ENCODE data around the gene DAND5.
"Not testable (repeated sequence)": the region's sequence is repeated elsewhere in the genome, so short reads cannot be mapped to it uniquely, and the experiment has no call there.

Gene DAND5

DNA sequence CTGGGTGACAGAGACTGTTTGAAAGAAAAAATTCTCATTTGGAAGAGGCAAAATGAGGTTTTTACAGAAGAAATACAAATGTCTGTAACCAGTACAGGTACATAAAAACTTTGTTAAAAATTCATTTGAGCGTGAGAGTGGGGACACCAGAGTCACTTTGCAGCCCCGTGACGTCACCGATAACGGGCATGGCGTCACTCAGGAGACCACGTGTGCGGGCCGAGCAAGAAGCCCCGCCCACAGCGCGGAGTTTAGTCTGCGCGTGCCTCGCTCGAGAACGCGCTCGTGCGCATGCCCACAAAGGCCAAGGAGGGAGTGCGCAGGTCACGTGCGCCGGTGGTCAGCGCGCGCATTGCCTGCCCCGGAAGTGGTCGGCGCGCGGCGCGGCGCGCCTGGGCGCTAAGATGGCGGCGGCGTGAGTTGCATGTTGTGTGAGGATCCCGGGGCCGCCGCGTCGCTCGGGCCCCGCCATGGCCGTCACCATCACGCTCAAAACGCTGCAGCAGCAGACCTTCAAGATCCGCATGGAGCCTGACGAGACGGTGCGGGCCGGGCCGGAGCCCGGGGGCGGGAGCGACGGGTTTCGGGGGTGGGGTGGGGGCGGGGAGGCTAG, 23.8 kb upstream of the DAND5 start, which contains the start of gene RAD23A:
RAD23A (plus strand) TSS at position 384 of the 613 bp plus-strand sequence; CDS start at position 471, 87 bp downstream.
- peak; percentile 97 for DNase-seq (ENCODE audit: low read depth)

- no peak for DNase-seq (ENCODE audit: low read depth)
Observed at GRCh38 chr19:12946092-12946721, 23.2 kb upstream of the DAND5 start.

DNA sequence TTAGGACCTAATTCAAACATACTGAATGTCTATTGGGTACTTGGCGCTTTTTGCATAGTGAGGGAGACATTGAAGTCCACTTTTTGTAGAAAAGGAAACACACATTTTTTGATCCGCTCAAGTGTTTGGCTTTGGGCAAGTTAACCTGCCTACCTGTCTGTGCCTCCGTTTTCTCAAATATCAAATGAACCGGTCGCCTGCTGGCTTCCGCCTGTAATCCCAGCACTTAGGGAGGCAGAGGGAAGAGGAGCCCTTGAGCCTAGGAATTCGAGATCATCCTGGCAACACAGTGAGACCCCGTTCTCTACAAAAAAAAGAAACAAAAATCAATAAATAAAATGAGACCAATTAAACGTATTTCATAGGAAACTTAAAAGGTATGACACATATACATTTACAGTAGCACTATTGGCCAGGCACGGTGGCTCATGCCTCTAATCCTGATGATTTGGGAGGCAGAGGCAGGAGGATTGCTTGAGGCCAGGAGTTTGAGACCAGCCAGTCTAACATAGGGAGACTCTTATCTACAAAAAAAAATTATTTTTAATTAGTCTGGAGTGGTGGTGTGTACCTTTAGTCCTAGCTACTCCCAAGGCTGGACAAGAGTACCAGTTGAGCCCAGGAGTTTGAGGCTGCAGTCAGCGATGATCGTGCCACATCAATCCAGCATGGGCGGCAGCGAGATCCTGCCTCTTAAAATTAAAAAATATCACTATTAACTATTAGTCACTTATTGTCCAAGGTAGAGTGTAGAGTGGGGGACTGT, 22.5 kb upstream of the DAND5 start:
- no peak for DNase-seq (ENCODE audit: low read depth)

DNA sequence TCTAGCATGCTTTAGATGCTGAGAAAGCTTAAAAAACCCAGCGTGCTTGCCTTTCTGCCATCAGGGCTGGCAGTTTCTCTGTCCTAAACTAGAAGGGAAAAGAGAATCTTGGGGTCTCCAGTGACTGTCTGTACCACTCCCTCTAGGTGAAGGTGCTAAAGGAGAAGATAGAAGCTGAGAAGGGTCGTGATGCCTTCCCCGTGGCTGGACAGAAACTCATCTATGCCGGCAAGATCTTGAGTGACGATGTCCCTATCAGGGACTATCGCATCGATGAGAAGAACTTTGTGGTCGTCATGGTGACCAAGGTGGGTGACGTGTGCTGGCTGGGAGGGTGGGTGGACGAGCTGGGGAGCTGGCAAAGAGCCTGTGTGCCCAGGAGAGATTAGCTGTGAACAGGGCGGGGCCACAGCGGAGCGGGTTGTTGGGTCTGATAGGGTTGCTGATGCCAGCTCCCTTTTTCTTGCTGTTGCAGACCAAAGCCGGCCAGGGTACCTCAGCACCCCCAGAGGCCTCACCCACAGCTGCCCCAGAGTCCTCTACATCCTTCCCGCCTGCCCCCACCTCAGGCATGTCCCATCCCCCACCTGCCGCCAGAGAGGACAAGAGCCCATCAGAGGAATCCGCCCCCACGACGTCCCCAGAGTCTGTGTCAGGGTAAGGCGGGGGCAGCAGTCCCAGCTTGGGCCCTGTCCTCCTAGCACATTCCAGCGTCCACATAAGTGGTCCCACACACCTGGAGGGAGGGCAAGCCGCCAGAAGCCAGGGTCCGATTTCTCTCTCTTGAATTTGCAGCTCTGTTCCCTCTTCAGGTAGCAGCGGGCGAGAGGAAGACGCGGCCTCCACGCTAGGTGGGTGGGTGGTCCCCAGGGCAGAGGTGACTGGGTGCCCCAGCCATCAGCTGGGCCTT, 21.4 kb upstream of the DAND5 start:
- no peak for DNase-seq (ENCODE audit: low read depth)

DNA sequence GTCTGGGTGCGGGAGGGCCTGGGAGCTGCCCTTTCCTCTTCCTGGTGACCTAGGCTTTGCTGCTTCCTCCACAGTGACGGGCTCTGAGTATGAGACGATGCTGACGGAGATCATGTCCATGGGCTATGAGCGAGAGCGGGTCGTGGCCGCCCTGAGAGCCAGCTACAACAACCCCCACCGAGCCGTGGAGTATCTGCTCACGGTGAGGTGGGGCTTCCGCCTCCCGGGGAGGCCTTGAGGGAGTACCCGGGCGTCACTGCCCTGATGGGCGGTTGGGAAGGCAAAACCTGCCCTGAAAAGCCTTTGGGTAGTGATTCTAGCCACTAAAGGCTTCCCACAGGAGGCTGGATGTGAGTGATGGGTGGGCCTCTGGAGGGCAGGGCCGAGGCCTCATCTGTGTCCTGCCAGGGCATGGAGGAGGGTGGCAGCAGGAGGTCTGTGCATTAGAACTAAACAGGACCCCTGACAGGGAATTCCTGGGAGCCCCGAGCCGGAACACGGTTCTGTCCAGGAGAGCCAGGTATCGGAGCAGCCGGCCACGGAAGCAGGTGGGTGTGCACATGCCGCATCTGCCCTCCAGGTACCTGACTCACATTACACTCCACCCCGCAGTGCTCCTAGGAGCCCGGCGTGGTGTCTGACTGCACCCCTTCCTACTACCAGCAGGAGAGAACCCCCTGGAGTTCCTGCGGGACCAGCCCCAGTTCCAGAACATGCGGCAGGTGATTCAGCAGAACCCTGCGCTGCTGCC, 20.6 kb upstream of the DAND5 start:
- DNase-seq (ENCODE audit: low read depth) = no peak

DNA sequence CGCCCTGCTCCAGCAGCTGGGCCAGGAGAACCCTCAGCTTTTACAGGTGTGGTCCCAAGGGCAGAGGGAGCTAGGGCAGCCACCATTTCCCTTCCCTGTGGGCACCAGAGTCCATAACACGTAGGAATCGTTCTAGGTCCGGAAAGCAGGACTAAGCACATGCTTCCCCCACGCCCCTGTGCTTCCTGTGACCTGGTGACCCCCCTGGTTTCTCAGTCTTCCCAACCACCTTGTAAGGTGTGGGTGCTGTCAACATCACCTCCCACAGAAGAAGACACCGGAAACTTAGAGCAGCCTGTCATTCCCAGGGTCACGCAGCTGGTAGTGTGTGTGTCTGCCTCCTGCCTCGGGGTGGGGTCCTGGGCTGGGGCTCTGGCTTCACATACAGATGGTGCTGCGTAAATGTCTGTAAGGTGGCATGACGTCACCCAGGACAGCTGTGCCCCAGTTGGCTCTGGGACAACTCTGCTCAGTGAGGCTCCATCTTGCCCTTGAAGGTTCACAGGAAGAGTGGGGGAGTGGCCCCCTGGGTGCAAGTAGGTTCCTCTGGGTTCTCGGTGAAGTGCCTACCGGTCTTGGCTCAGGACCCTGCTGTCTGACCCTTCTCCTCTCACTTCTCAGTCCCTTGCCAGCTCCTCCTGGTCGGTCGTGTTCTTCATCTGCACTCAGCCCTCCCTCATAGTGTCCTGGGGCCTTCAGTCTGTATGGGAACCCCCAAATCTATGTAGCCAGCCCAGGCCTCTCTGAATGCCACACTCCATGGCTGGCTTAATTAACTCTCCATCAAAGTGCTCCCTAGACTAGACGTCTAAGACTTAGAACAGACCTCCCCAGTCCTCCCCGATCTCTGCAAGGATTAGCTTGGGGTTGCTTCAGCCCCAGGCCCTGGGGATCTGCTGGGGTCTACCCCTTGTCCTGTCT, 19.8 kb upstream of the DAND5 start:
- no peak for DNase-seq (ENCODE audit: low read depth)

DNA sequence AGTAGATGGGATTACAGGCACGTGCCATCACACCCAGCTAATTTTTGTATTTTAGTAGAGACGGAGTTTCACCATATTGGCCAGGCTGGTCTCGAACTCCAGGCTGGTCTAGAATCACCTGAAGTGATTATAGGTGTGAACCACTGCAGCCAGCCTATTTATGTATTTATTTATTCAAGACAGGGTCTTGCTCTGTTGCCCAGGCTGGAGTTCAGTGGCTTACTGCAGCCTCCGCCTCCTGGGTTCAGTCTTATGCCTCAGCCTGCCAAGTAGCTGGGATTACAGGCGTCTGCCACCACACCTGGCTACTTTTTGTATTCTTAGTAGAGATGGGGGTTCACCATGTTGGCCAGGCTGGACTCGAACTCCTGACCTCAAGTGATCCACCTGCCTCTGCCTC, 17.3 kb upstream of the DAND5 start:
- DNase-seq (ENCODE audit: low read depth) = not testable (repeated sequence)

GRCh38 chr19:12952488-12953137, 16.8 kb upstream of the DAND5 start:
- DNase-seq (ENCODE audit: low read depth) = no peak

DNA sequence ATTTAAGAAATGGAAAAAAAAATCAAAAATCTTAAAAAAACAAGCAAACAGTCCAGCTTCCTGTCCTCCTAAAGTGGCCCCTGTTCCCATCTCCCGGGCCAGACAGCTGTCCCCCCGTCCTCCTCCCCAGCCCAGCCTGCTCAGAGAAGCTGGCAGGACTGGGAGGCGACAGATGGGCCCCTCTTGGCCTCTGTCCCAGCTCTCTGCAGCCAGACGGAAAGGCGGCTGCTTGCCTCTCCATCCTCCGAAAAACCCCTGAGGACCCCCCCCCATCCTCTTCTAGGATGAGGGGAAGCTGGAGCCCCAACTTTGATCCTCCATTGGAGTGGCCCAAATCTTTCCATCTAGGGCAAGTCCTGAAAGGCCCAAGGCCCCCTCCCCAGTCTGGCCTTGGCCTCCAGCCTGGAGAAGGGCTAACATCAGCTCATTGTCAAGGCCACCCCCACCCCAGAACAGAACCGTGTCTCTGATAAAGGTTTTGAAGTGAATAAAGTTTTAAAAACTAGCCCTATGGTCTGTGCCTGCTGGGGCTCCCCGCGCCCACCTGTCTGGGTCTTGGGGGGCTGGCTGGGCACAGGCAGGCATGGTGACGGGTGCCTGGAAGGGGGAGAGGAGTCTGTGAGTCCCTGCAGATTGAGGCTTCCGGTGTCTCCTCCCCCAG, 16.1 kb upstream of the DAND5 start:
- no peak for DNase-seq (ENCODE audit: low read depth)

DNA sequence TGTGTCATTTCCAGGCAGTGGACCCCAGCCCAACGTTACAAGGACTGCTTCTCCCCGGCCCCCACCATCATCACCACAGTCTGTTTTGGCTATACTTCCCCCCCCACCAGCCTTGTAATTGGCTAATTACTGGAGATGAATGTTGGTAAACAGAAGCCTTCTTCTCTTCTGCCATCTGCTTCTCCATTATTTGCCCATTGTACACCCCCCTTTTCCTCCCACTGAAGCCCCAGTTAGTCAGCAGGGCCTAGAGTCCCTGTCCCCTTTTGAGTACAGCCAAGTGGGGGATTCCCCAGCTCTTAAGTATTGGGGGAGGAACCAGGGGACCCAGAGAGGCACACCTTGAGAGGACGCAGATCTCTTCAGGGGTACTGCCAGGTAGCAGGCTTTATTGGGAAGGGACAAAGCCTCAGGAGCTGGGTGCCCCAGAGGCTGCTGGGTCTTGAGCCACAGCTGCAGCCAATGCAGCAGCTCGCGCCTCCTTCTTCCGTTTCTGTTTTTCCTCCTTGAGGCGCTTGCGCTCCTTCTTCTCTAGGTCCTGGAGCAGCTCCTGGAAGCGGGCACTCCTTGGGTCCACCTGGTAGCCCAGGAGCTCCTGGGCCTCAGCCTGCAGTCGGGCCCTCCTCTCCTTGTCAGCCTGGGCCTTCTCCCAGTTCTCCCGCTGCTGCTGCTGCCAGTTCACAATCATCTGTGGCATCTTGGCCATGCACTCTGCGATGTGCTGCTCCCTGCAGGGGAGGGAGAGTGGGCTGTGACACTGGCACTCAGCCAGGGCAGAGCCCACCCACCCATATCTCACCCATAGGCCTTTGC, 15.4 kb upstream of the DAND5 start:
- no peak for DNase-seq (ENCODE audit: low read depth)

DNA sequence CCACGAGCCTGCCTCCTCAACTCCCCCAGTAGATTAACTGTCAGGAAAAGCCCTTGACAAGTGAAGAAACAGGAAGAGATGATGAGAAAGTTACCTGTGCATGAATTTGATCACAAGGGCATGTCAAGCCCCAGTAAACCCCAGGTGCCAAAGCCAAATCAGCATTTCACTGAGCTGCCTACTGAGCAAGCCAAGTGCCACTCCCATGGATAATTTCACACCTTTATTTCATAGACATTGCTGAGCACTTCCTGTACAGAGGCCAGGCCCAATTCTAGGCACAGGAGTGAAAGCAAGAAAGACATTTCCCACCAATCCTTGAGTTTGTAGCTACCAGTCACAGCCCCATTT, 14.8 kb upstream of the DAND5 start:
- no peak for DNase-seq (ENCODE audit: low read depth)

GRCh38 chr19:12955575-12955974, 13.8 kb upstream of the DAND5 start:
- DNase-seq (ENCODE audit: low read depth) = not testable (repeated sequence)

- DNase-seq (ENCODE audit: low read depth) = no peak
Observed at GRCh38 chr19:12955996-12956395, 13.4 kb upstream of the DAND5 start.

DNA sequence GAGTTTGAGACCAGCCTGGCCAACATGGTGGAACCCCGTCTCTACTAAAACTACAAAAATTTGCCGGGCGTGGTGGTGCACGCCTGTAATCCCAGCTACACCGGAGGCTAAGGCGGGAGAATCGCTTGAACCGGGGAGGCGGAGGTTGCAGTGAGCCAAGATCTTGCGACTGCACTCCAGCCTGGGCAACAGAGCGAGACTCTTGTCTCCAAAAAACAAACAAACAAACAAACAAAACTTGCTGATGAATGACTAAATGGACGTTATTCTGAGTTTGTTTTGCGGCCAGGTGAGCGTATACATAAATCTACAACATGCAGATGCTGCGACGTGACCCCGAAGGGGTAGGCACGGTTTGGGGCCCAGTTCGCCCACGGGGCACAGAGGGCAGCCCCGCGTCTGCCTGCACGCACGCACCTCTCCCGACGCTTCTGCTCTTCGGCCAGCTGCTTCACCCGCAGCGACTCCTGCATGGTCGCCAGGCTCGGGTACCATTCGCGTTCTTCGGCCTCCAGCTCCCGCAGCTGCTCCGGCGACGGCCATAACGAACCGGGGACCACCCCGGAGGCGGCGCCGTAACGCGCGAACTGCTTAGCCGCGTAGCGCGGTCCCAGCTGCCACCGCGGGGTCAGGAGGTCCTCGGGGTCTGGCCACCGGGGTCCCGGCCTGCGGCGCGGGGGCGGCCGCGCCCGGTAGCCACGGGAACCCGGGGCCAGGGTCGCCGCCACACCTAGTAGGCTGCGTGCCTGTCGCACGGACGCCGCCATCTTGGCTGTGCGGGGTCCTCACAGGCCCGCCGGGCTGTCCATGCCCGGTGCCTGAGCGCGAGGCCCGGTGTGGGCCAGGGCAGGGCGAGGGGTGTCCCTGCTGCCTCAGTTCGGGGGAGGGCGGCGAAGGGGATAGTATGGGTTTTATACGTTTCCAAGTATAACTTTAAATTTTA, 12.7 kb upstream of the DAND5 start, which contains the start of gene GADD45GIP1:
GADD45GIP1 (minus strand) TSS at position 778 of the 943 bp plus-strand sequence; CDS start at position 767, 11 bp downstream.
- DNase-seq (ENCODE audit: low read depth) = peak; percentile 61

- DNase-seq (ENCODE audit: low read depth) = not testable (repeated sequence)
Observed at GRCh38 chr19:12957389-12957952, 11.9 kb upstream of the DAND5 start.

GRCh38 chr19:12959481-12959880, 9.9 kb upstream of the DAND5 start:
- DNase-seq (ENCODE audit: low read depth) = no peak
